Suprapubic skin (tissue), 4 donors: Measurements from ENCODE around the gene CDC42EP4. TPM values are rescaled to one million over a fixed set of nuclear protein-coding genes. Genes with fewer than 3 reads are reported as not detected.

ENCODE experiments used
- DNase-seq, 2 donors: peaks; one replicate each; pipeline ENCODE4 v3.0.0-alpha.2; 2019; ENCODE audit warnings: low spot score in 2 of 2
- H3K27ac ChIP-seq: fragments of 200-600 bp; sonication (generic); one replicate; pipeline ENCODE4 v1.5.1; 2019
- H3K27me3 ChIP-seq: fragments of 200-600 bp; sonication (generic); one replicate; pipeline ENCODE4 v1.5.1; 2019
- H3K36me3 ChIP-seq: fragments of 200-600 bp; sonication (generic); one replicate; pipeline ENCODE4 v1.5.1; 2019
- H3K4me1 ChIP-seq: fragments of 200-600 bp; sonication (generic); one replicate; pipeline ENCODE4 v1.5.1; 2019
- H3K4me3 ChIP-seq: fragments of 200-600 bp; sonication (generic); one replicate; pipeline ENCODE4 v1.5.1; 2019; ENCODE audit warnings: mild to moderate bottlenecking
- H3K9me3 ChIP-seq: fragments of 200-600 bp; sonication (generic); one replicate; pipeline ENCODE4 v1.5.1; 2019
- CTCF ChIP-seq, 2 donors: fragments of 200-600 bp in 1 of 2; fragments of 450-650 bp in 1 of 2; sonication (generic) in 1 of 2; IDR thresholded peaks; one replicate each; pipeline ENCODE4 v1.5.1; 2016 to 2019; ENCODE audit warnings: antibody characterized with exemption in 2 of 2, mild to moderate bottlenecking in 1 of 2, moderate library complexity in 1 of 2
- EP300 ChIP-seq: sonication (generic); formaldehyde crosslinking; IDR thresholded peaks from one replicate; pipeline ENCODE4 v1.6.1; 2017; ENCODE audit warnings: antibody characterized with exemption
- POLR2A ChIP-seq, 2 donors: fragments of 450-650 bp; IDR thresholded peaks; one replicate each; pipeline ENCODE4 v1.6.1; 2017; ENCODE audit warnings: antibody characterized with exemption in 2 of 2, mild to moderate bottlenecking in 2 of 2, moderate library complexity in 2 of 2
- POLR2AphosphoS5 ChIP-seq, 3 donors: sonication (generic); formaldehyde crosslinking; IDR thresholded peaks; one replicate each; pipeline ENCODE4 v1.6.1; 2017; ENCODE audit warnings: antibody characterized with exemption in 3 of 3
- WGBS: methylation state at CpG from one replicate; pipeline ENCODE4 v1.1.5; 2018; 5-methylcytosine and 5-hydroxymethylcytosine counted together
- total RNA-seq, 4 donors: library from RNA; depleted of rRNA; stranded (reverse); fragments of >200 nt; gene quantifications; one replicate each; pipeline ENCODE4 v1.1.0, GENCODE V29; 2016

The CDC42EP4 gene
- total RNA-seq, 4 donors from 2014 or later = 60.0 to 86.8 (median 81.5) TPM

- TF ChIP-seq EP300 = no peak
- TF ChIP-seq POLR2AphosphoS5 (IDR thresholded peaks at IDR 0.05) = no peak
- TF ChIP-seq POLR2A (IDR thresholded peaks at IDR 0.05) = no peak
- no peak for TF ChIP-seq CTCF (IDR thresholded peaks at IDR 0.05)
- 82% methylated on average over 3 of the region's 3 CpGs for WGBS
- Histone ChIP-seq H3K27ac (no peak overlapping the region), H3K4me1 (peaks cover 19% of the 10 kb centered on the region), H3K27me3 (no peaks in the 10 kb centered on the region), H3K4me3 (no peak overlapping the region), H3K9me3 (no peaks in the 10 kb centered on the region), H3K36me3 (no peaks in the 10 kb centered on the region)
- no peak for DNase-seq
Measured at GRCh38 chr17:73351764-73352163, 40.0 kb upstream of the CDC42EP4 start.

- 94% methylated on average over 5 of the region's 5 CpGs for WGBS
- H3K27me3 ChIP-seq = no peaks in the 10 kb centered on the region
- TF ChIP-seq EP300 (no peak), CTCF (IDR thresholded peaks at IDR 0.05) (no peak), POLR2A (IDR thresholded peaks at IDR 0.05) (no peak), POLR2AphosphoS5 (IDR thresholded peaks at IDR 0.05) (no peak)
- no peak for DNase-seq
- no peak overlapping the region for H3K4me3 ChIP-seq
- no peaks in the 10 kb centered on the region for H3K9me3 ChIP-seq
- peaks cover 10% of the 10 kb centered on the region for H3K4me1 ChIP-seq
- no peaks in the 10 kb centered on the region for H3K36me3 ChIP-seq
- no peak overlapping the region for H3K27ac ChIP-seq
Measured at GRCh38 chr17:73350864-73351263, 39.1 kb upstream of the CDC42EP4 start.

- H3K4me1 ChIP-seq = peaks cover 7% of the 10 kb centered on the region
- no peaks in the 10 kb centered on the region for H3K27me3 ChIP-seq
- no peaks in the 10 kb centered on the region for H3K9me3 ChIP-seq
- no peak for DNase-seq
- no peak for TF ChIP-seq POLR2AphosphoS5 (IDR thresholded peaks at IDR 0.05)
- no peak for TF ChIP-seq EP300
- TF ChIP-seq CTCF (IDR thresholded peaks at IDR 0.05) = no peak
- TF ChIP-seq POLR2A (IDR thresholded peaks at IDR 0.05) = no peak
- 89% methylated on average over 9 of the region's 9 CpGs for WGBS
- H3K36me3 ChIP-seq = no peaks in the 10 kb centered on the region
- H3K4me3 ChIP-seq = no peak overlapping the region
- peak overlapping the region; percentile 36 for H3K27ac ChIP-seq
Measured at GRCh38 chr17:73349647-73350046, 37.8 kb upstream of the CDC42EP4 start.

- Histone ChIP-seq H3K27ac (peak overlapping the region; percentile 36), H3K4me1 (peaks cover 7% of the 10 kb centered on the region), H3K4me3 (no peak overlapping the region), H3K36me3 (no peaks in the 10 kb centered on the region), H3K27me3 (no peaks in the 10 kb centered on the region), H3K9me3 (no peaks in the 10 kb centered on the region)
- TF ChIP-seq EP300 = no peak
- no peak for TF ChIP-seq POLR2A (IDR thresholded peaks at IDR 0.05)
- TF ChIP-seq POLR2AphosphoS5 (IDR thresholded peaks at IDR 0.05) = no peak
- TF ChIP-seq CTCF (IDR thresholded peaks at IDR 0.05) = no peak
- peak in 1 of 2 donors; percentile 53 for DNase-seq
- 74% methylated on average over 6 of the region's 6 CpGs for WGBS
Measured at GRCh38 chr17:73349138-73349537, 37.3 kb upstream of the CDC42EP4 start.

GRCh38 chr17:73348829-73349095 lies 37.0 kb upstream of the CDC42EP4 start:
- Histone ChIP-seq H3K36me3 (no peaks in the 10 kb centered on the region), H3K4me3 (no peak overlapping the region), H3K4me1 (peaks cover 7% of the 10 kb centered on the region), H3K9me3 (no peaks in the 10 kb centered on the region), H3K27me3 (no peaks in the 10 kb centered on the region), H3K27ac (peak overlapping the region; percentile 35)
- no peak for TF ChIP-seq POLR2AphosphoS5 (IDR thresholded peaks at IDR 0.05)
- TF ChIP-seq EP300 = no peak
- TF ChIP-seq POLR2A (IDR thresholded peaks at IDR 0.05) = no peak
- no peak for TF ChIP-seq CTCF (IDR thresholded peaks at IDR 0.05)
- peak in 1 of 2 donors; percentile 75 for DNase-seq
- WGBS = 54% methylated on average over 4 of the region's 4 CpGs
